Cortex of kidney (tissue), 1 donor: ENCODE measurements around the gene PNPLA7.

ENCODE experiments used
- DNase-seq: peaks from one replicate; lab custom pipeline; 2025; lab: John Stamatoyannopoulos, UW

Gene PNPLA7

DNA sequence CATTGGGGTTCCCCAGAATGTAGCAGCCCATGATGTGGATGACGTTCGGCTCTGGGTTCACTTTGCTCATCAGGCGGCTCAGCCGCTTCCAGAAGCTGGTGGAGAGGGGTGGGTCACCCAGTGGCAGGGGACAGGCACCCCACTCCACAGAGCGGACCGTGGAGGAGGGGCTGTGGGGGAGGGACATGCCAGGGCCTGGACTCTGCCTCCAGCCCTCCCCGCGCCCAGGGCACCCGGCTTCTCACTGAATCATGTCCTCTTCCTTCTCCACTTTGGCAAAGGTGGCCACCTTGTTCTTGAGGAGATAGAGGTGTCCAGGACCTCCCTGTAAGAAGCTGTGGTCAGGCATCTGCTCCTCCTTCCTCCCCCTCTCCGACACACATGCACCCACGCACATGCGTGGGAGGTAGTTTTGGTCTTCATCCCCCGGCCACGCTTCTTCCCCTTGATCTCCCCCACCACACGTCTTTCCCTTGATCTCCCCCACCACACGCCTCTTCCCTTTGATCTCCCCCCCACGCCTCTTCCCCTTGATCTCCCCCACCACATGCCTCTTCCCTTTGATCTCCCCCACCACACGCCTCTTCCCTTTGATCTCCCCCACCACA is 100.2 kb downstream of the PNPLA7 start:
- DNase-seq, result no peak

DNA sequence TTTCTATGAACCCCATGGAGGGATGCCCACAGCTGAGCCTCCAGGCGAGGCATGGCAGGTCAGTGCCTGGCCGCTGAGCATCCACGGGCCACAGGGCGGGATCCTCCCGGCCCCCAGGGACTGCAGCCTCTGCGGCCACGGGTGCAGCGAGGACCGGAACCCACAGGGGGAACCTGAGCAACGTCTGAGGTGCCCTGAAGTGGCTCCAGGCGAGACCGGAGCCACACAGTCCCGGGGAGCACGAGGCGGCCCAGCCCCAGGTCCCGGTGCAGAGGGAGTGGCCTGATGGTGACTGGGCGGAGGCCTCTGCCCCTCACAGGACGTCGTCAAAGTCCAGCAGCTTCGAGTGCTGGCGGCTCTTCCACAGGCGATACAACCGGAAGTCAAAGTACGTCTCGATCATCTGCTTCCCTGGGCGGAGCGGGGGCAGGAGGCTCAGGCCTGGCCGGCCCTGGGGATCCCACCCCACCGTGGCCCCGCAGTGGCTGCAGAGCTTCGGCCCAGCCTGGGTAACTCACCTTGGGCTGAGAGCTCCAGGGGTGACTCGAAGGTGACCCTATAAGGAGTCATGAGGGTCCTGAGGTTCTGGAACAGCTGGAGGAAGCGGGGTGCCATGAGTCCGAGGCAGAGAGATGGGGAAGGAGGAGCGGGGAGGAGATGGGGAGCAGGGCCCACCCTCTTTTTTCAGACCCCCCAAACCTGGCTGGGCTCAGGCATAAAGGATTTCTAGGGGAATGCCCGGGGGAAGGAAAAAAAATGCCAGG is 100.9 kb downstream of the PNPLA7 start:
- DNase-seq, result no peak

DNA sequence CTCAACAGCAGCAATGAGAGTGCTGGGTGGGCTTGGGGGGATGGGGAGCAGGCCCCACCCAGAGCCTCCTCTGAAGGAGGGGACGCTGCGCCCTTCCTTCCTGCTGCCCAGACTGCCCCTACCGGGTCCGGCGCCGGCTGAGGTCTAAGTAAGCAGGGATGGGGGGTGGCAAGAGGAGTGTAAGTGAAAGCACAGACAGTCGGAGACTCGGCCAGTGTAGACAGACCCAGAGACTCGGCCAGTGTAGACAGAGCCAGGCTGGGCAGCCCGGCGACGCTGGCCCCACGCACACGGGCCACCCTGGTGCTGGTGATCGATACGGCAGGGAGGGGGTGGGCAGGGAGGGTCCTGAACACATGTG is 101.6 kb downstream of the PNPLA7 start:
- DNase-seq, result no peak

DNA sequence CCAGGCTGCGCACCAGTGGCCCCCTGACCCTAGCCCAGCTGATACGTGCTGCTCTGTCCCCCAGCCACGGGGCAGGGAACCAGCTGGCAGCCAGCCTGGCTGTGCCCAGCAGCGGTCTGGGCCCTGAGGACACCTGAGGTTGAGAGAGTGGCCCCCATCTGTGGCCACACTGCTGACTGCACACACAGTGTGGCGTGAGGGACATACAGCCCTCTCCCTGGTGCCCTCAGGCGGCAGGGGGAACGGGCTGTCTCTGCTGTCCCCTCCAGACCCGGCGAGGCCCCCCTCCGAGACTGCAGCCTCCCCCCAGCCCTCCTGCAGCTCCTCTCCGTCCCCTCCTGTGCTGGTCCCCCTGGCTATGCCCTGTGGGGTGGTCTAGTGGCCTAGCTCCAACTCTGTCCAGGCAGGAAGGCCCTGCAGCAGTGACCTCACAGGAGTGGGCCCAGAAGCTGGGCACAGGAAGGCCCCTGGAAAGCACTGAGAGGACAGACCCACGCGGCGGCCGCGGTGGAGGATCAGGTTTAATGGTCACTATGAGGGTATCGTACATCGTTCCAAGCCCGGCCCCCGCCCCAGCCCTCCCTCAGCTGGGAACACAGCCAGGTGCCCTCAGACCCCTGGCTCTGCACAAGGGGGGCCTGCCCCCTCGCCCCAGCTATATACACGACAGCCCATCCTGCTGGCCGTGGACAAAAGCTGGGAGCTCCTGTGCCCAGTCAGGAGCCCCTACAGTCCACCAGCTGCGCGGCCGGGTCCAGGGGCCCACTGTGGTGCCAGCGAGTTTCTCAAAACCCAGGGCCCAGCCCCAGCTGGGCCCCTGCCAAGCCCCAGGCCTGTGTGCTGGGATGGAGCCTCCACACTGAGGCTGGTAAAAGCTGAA is 102.2 kb downstream of the PNPLA7 start:
- no peak for DNase-seq

DNA sequence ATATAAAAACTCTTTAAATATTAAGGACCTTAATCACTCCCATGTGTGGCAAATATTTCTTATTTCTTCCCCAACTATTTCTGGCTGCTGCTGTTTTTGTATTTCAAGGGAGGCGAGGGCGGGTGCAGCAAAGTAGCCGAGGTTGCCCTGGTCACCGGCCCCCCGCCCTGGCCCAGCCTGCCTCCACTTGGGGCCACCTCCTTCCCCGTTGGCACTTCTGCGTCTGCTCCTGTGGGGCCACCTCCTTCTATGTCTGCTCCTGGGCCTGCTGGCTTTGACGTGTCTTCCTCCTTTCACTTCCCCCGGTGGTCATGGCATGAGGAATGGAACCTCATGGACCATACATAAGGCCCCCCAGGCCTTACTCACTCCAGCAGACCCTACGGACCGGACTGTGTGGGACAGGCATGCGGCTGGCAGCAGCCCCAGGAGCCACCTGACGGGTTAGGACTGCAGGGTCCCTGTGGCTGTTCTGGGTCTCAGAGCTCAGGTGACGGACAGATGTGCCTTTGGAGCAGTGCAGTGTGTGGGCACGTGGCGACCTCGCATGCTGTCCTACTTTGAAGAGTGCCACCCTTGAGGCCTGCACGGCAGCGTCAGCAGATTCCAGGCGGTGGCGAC is 103.2 kb downstream of the PNPLA7 start:
- DNase-seq, result no peak

DNA sequence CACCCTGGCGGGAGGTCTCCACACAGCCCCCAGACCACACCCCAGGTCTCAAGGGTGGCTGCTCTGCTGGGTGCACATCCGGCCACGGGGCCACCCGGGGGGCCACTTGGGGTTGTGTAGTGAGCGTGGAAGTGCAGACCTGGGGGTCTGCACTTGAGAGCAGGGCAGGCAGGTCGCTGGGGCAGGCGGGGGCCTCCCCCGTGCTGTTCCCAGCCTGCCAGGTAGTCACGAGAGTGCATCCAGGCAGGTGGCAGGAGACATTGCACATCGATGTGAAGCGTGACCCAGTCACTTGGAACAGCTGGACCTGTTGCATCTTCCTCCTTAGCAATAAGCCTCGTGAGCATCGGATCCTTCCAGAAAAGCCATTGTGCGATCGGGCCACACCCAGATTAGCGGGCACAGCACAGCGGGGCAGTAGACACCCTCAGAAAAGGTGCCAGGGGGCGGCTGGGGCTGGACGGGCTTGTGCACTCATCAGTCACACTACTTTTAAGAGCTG is 104.2 kb downstream of the PNPLA7 start:
- no peak for DNase-seq

DNA sequence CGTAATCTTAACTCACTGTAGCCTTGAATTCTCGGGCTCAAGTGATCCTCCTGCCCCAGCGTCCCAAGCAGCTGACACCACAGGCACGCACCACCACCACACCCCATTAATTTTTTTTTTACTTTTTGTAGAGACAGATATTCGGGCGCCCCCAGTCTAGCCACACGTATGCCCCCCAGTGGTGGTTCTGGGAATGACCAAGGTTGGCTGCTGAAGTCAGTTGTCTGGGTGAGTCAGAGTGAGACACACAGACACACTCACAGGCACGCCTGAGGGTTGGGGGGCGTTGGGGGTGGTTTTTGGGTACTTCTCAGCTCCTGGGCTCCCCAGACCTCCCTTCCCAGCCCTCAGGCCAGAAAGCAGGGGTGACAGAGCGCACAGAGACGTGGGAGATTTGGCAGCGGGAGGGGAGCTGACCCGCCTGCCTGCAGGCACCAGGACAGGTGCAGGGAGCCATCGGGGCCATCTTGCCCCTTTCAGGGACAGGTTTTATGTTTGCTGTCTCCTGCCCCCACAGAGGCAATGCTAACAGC is 104.9 kb downstream of the PNPLA7 start:
- DNase-seq, result no peak

DNA sequence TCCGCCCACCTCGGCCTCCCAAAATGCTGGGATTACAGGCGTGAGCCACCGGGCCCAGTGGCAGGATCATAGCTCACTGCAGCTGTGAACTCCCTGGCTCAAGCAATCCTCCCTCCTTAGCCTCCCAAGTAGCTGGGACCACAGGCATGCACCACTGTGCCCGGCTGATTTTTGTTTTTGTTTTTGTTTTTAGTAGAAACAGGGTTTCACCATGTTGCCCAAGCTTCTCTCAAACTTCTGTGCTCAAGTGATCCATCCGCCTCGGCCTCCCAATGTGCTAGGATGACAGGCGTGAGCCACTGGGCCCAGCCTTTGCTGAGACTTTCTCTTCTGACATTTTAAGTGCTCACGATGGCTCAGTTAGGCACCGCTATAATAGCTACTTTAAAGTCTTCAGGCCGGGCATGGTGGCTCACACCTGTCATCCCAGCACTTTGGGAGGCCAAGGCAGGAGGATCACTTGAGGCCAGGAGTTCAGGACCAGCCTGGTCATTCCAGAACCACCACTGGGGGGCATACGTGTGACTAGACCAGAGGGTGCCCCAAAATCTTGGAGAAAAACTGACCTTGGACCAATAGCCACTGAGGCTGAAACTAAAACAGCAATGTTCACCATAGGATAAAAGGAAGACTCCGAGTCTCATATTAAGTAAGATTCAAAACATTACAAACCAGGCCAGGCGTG is 106.0 kb downstream of the PNPLA7 start:
- no peak for DNase-seq

DNA sequence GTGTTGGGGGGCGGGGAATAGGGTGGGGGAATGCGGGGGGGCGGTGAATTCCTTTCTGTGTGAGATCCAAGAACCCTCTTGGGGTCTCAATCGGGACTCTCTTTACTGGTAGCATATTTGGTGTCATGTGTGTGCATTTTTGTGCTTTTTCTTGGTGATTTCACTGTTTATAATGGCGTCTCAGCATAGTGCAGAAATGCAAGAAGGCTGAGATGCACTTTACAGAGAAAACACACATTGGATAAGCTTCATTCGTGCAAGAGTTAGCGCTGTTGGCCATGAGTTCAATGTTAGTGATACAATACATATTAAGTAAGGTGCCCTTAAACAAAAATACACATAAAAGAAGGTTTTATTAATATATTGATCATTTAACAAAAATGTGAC is 108.3 kb downstream of the PNPLA7 start:
- no peak for DNase-seq

DNA sequence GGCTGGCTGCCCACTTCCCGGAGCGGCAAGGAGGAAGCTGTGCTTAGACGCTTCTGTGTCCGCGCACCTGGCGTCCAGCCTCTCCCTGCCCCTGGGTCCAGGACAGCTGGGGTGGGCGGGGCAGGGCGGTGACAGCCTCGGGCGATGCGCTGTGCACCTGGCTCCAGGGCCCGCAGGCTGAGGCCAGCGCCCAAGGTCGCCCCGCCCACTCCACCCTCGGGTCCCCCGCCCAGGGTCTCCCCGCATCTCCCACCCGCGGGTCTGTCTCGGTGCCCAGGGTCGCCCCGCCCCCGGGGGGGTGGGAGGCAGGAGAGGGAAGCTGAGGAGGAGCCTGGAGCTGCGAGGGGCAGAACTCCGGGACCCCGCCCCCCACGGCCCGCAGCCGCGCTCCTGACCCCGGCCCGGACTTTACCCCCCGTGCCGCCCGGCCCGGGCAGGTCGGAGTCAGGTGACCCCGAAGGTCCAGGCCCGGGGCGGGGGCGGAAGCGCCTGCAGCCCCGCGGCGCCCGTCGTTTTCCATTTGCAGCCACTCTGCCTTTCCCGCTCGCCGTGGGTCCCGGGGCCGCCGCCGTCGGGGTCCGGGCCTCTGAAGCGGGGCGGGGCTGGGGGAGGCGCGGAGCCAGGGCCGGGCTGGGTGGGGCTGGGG is 108.8 kb downstream of the PNPLA7 start, which contains the start of gene ENTPD8:
Gene ENTPD8 (minus strand): TSS at position 69 of the 646 bp plus-strand sequence. CDS start 3,072 bp downstream, outside the sequence.
- DNase-seq, result no peak

DNA sequence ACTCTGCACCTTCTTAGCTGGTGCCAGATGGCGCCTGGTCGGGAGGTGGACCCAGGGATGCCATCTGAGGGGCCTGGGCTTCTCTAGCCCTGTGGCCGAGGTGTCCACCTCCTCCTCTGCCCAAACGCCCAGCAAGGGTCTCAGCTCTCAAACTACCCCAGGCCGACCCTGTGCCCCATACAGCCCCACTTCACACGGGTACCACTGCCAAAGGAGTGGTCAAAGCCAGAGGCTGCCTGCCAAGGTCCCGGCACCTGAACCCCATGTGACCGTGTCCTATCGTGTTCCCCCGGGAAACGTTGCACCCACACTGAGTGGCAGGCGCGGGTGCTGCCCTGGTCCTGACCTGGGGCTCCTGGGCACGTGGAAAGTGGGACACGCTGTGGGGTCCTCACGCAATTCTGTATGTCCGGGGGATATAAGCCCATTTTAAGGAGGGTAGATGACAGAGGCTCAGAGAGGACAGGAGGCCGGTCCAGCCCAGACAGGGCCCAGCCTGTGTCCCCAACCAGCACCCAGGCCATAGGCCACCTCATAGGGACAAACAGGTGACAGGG is 111.0 kb downstream of the PNPLA7 start:
- DNase-seq, result no peak

DNA sequence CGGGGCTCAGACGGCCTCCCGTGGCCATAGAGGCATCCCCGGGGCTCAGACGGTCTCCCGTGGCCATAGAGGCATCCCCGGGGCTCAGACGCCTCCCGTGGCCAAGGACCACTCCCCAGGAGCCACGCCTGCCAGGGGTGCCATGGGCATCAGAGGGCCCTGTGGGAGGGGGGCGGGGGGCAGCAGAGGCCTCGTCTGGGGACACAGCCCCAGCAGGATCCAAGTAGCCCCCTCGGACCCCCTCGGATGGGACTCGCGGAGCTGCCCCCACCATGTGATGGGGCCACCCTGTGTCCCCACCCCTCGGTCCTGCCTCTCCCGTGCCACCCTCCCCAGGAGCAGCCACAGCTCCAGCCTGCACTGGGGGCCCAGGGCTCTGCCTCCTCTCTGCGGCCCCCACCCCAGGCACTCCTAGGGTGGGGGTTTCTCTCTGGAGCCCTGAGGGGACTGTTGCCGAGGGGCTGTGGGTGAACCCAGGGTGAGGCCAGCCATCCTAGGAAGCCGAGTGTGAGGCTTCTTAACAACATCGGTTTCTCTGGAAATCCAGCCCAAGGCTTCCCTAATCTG is 111.5 kb downstream of the PNPLA7 start:
- DNase-seq, result no peak

DNA sequence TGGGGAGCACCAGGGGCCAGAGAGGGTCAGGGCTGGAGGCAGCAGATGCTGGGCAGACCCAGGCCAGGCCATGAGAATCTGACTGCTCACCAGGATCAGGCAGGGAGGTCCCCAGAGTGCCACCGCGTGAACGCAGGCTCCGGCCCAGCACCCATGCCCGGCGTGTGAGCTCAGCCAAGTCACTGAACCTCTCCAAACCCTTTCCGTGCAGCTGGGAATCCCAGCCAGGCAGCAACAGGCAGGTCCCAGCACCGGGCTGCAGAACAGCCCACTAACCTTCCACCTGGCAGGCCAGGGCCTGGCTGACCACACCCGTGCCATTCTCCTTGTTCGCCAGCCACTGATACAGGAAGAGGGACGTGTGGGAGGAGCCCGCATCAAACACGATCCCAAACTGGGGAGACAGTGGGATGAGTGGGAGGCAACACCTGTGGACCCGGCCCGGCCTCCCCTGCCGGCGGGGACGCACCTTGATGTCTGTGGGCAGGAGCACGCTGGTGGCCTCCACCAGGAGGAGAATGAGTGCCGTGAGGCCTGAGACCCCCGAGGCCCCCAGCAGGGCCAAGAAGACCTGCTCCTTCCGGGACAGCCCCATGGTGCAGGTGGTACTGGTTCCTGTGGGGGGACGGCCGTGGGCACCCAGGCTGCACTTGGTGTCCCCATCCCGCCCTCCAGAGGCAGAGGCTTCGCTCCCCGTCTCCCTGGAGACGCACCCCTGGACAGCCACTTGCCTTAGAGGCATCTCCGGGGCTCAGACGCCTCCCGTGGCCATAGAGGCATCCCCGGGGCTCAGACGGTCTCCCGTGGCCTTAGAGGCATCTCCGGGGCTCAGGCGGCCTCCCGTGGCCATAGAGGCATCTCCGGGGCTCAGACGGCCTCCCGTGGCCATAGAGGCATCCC is 112.3 kb downstream of the PNPLA7 start:
- no peak for DNase-seq

DNA sequence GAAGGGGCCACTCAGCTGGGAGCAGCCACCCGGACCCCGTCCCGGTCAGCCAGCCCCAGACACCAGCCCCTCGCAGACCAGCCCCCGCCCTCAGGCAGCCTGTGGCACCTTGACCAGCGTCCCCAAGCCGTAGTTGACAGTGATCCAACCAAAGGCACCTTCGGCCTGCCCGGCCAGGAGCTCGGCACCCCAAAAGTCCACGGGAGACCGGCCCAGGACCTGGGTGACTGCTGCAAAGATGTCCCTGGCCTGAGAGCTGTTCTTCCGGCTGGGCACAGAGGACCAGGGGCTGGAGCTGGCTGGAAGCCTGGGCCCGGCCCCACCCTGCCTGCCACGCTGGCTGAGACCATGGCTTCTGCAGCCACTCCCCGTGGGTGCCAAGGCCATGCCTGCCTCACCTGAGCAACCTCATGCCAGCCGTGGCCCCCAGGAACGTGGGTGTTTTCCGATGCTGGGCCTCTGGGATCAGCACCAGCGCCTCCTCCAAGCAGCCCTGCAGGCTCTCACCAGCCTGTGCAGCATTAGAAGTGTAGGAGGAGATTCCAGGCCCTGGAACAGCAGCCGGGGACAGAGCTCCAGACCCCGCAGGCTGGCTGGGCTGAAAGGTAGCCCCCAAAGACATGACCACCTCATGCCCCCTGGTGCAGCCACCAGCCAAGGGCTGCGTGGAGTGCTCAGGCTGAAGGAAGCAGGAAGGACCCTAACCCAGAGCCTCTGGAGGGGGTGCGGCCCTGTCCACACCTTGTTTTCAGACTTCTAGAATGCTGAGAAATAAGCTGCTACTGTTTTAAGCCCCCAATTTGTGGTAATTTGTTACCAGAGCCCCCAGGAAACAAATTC is 113.2 kb downstream of the PNPLA7 start:
- DNase-seq, result no peak

DNA sequence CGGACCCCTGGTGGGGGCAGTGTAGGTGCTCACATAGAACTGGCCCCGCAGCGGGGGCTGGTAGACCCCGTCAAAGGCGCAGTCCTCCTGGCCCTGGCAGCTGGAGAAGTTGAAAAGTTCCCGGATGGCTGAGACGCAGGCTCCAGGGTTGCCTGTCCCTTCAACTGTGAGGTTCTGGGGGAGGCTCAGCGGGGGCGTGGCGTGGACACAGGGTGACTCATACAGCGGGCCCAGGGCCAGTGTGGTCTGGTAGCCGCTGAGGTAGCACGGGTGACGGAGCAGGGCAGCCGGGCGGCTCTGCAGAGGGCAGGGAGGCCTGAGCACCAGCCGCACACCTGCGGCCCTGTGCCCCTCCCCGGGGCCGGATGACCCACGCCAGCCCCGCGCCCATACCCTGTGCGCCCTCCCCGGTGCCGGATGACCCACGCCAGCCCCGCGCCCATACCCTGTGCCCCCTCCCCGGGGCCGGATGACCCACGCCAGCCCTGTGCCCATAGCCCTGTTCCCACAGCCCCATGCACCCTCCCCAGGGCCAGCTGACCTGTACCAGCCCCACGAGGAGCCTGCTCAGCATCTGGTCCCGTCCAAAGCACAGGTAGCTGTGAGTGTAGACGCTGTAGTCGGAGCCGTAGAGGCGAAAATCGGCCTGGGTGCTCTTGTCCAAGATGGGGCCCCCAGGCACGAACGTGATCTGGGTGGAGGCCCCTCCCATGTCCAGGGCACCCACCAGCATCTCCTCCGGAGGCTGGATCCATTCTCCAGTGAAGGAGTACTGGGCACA is 114.0 kb downstream of the PNPLA7 start:
- DNase-seq, result no peak

DNA sequence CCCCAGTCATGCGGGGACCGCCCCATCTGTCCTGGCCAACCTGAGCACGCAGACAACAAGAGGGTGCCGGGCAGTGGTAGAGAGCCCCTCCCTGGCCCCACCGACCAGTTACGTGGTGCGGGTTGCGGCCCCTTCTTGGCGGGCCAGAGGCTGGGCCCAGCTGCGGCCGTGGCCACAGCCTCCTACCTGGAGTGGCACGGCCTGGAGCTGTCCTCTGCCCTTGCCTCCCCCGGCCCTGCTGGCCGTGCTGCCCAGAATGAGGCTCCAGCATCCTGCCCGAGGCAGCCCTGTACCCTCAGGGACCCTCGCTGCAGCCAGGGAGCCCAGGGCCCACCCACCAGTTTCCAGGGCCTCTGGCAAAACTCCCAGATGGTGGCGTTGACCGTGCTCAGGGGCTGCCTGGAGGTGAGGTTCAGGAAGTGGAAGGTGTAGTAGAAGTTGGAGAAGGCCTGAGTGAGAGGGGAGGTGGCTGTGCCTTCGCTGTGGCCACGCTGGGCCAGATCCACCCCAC is 114.8 kb downstream of the PNPLA7 start:
- DNase-seq, result no peak
